Neural progenitor cell (in vitro differentiated cells): Measurements from ENCODE around the gene KRT39.

Source experiments
- CTCF ChIP-seq: fragments of 200-600 bp; sonication (generic); IDR thresholded peaks from 2 replicates; pipeline ENCODE4 v1.5.1; 2017; ENCODE audit warnings: antibody characterized with exemption, mild to moderate bottlenecking
- EZH2 ChIP-seq: fragments of 200-600 bp; sonication (generic); IDR thresholded peaks from 2 replicates; pipeline ENCODE4 v1.6.1; 2017; ENCODE audit warnings: antibody characterized with exemption, mild to moderate bottlenecking, moderate library complexity
- EZH2phosphoT487 ChIP-seq: fragments of 200-600 bp; sonication (generic); IDR thresholded peaks from 2 replicates; pipeline ENCODE4 v1.6.1; 2017; ENCODE audit warnings: antibody characterized with exemption

DNA sequence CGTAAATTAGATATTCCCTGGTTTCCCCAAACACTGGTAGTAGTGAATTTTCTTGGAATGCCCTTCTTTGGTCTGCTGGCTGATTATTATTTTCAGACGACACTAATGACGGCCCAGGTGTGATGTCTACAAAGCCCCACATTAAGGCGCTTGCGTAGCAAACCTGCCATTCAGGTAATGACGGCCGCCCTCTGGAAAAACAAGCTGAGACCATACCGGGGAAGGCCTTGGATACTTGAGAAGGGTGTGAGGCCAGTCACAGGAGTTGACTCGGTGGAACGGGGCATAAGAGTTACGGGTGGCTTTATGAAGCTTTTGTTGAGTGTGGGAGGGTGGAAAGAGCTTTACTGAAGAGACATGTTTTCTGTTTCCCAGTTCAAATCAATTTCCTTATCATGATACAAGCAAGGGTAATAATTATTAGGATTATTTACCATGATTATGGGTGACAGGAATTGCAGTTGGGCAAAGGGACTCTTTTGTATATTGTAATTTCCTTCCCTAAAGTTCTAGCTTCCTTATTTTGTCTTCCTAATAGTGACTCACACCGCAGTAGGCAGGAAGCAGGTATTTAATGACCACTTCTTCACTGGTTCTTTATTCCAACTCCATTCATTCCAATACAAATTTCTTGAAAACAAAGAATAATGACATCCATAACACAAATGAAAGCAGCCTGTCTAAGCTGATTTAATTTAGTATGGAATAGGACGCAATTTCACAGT, 54.1 kb downstream of the KRT39 start:
- TF ChIP-seq CTCF, result no peak
- no peak for TF ChIP-seq EZH2phosphoT487
- no peak for TF ChIP-seq EZH2
